WI38 (cell line): ENCODE data around the gene ATAD3A.
"Not testable (repeated sequence)": the region's sequence is repeated elsewhere in the genome, so short reads cannot be mapped to it uniquely, and the experiment has no call there.

Experiments
- H3K4me3 ChIP-seq: 2 replicates; pipeline ENCODE4 v1.5.1; 2011; ENCODE audit warnings: low read depth, mild to moderate bottlenecking, control low read depth, low read length
- TF ChIP-seq, protein P1 (sequence below): IDR thresholded peaks from 2 replicates; pipeline ENCODE4 v1.5.1; 2012; ENCODE audit warnings: low read depth, mild to moderate bottlenecking, control low read depth, low read length

Gene ATAD3A

DNA sequence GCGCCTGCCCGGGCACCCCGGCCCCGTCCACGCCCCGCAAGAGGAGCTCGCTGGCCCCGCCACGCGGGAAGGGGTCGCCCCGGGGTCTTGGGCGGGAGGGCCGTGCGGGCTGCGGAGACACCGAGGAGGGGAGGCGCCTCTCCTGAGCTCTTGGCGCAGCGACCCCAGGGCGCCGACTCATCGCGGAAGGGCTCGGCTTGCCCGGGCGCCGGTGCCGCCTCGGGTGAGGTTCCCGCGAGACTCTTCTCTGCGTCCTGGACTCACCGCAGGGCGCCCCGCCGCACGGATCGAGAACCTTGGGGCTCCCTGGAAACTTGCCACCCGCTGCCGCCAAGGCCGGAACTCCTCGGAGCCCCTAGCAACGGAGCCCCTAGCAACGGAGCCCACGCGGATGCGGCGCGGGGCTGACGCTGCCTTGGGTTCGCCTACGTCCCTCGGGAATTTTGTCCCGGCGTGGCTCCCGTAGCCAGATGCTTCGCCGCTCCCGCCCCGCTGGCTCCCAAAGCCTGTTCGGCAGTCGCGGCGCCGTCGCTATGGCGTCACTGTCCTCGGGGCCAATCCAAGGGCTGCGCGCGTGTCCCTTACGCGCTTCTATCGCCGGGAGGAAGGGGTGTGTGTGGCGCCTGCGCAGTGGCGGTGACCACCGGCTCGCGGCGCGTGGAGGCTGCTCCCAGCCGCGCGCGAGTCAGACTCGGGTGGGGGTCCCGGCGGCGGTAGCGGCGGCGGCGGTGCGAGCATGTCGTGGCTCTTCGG, at the start of gene ATAD3A:
ATAD3A (plus strand) TSS at position 630 of the 753 bp plus-strand sequence; CDS start at position 737, 107 bp downstream.
- H3K4me3 ChIP-seq = peak within 1 kb of the TSS; percentile 66
- TF ChIP-seq, protein P1, sequence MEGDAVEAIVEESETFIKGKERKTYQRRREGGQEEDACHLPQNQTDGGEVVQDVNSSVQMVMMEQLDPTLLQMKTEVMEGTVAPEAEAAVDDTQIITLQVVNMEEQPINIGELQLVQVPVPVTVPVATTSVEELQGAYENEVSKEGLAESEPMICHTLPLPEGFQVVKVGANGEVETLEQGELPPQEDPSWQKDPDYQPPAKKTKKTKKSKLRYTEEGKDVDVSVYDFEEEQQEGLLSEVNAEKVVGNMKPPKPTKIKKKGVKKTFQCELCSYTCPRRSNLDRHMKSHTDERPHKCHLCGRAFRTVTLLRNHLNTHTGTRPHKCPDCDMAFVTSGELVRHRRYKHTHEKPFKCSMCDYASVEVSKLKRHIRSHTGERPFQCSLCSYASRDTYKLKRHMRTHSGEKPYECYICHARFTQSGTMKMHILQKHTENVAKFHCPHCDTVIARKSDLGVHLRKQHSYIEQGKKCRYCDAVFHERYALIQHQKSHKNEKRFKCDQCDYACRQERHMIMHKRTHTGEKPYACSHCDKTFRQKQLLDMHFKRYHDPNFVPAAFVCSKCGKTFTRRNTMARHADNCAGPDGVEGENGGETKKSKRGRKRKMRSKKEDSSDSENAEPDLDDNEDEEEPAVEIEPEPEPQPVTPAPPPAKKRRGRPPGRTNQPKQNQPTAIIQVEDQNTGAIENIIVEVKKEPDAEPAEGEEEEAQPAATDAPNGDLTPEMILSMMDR = no peak

DNA sequence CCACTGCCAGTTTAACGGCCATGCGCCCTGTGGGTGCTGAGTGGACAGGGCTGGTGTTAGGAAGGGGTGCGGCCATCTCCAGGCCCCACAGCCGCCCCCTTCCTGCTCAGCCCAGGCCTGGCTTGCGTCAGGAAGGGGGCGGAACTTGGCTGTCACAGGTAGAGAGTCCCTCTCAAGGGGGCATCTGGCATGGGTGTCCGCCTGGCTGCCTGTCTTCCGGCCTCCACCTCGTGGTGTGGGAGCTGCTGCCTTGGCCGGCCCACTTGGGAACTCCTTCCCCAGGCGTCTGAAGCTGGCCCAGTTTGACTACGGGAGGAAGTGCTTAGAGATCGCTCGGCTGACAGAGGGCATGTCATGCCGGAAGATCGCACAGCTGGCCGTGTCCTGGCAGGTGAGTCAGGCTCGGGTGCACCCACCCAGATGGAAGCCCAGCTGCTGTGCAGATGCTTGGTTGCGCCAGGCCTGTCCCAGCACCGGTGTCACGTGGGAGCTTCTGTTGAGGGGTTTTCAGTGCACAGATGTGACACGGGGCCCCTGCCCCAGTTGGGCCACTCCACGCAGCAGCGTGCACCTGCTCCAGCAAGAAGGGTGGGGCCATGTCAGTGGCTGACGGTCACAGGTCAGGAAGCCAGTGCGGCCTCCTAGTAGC, 49.5 kb upstream of the ATAD3A start:
- TF ChIP-seq, protein P1 = no peak
- H3K4me3 ChIP-seq = no peak overlapping the region

DNA sequence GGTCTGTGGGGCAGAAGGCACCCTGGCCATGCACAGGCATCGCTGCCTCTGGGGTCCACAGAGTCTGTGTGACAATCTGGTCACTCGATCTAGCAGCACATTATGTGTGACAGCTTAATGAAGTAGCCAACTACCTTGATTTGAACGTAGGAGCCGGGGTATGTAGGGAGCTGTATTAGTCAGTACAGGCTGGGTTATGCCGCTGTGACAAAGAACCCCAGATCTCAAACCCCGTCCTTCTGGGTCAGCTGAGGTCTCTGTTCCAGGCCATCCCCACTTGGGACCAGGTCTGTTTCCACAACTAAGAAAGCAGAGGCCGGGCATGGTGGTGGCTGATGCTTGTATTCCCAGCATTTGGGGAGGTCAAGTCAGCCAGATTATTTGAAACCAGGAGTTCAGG, 48.6 kb upstream of the ATAD3A start:
- TF ChIP-seq, protein P1 = no peak
- H3K4me3 ChIP-seq = no peak overlapping the region

DNA sequence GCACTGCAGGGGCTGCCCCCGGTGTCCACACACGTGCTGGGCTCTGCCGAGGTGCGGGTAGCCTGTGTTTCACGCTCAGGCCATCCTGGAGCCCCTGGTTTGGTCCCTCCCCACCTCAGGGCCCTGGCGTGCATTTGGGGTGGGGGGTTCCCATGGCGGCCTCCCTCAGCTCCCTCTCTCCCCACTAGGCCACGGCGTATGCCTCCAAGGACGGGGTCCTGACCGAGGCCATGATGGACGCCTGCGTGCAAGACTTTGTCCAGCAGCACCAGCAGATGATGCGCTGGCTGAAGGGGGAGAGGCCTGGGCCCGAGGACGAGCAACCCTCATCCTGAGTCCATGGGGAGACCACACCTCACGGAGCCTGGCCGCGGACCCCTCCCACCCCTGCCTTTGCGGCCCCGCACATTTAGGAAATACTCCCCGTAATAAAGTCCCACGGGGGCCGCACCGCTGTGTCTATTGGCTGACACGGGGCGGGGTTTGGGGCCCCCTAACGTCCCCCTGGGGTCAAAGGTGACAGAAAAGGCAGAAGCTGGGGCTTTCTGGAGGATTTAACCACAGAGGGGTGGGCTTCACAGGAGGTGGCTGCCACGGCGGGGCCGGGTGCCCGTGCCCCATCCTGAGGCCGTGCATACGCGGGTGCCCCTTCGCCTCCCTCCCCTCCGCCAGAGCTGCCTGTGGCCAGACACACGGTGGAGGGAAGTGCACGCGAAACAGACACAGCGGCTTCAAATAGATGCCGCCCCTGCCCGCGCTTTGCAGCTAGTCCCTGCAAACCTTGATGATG, 43.6 kb upstream of the ATAD3A start:
- H3K4me3 ChIP-seq = not testable (repeated sequence)

DNA sequence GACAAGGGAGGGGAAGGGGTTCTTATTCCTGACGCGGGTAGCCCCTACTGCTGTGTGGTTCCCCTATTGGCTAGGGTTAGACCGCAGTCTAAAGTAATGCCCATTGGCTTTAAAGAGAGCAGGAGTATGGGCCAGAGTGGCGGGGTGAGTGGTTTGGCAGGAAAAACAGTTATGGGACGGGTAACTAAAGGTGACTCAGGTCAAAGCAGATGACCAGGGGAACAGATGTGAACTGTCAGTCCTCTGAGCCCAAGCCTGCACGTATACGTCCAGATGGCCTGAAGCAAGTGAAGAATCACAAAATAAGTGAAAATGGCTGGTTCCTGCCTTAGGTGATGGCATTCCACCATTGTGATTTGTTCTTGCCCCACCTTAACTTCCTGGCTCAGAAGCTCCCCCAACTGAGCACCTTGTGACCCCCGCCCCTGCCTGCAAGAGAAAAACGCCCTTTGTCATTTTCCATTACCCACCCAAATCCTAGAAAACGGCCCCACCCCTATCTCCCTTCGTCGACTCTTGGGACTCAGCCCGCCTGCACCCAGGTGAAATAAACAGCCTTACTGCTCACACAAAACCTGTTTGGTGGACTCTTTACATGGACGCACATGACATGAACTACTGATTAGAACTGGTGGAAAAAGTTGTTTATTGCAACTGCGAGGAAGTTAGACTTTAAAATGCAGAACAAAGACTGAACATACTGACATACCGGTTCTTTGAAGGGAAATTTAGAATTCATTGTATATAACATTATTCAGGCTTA, 41.2 kb upstream of the ATAD3A start:
- TF ChIP-seq, protein P1 = no peak
- peak overlapping the region; percentile 67 for H3K4me3 ChIP-seq

DNA sequence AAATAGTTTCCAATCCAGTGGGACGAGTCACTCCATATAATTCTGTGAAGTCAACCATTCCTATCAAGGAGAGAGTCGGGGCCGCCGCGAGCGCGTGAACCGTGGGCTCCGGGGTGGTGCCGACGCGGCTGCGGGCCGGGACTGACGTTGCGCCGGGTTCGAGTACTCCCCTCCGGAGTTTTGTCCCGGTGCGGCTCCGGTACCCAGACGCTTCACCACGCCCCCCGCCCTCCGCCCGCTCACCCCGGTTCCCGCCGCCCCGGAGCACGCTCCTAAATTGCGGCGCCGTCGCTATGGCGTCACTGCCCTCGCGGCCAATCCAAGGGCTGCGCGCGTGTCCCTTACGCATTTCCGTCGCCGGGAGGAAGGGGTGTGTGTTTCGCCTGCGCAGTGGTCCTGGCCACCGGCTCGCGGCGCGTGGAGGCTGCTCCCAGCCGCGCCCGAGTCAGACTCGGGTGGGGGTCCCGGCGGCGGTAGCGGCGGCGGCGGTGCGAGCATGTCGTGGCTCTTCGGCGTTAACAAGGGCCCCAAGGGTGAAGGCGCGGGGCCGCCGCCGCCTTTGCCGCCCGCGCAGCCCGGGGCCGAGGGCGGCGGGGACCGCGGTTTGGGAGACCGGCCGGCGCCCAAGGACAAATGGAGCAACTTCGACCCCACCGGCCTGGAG, 40.4 kb upstream of the ATAD3A start, which contains the start of gene ATAD3B:
ATAD3B (plus strand) TSS at position 377 of the 664 bp plus-strand sequence; CDS start at position 497, 120 bp downstream.
- TF ChIP-seq, protein P1 = no peak
- H3K4me3 ChIP-seq = peak within 1 kb of the TSS; percentile 67

DNA sequence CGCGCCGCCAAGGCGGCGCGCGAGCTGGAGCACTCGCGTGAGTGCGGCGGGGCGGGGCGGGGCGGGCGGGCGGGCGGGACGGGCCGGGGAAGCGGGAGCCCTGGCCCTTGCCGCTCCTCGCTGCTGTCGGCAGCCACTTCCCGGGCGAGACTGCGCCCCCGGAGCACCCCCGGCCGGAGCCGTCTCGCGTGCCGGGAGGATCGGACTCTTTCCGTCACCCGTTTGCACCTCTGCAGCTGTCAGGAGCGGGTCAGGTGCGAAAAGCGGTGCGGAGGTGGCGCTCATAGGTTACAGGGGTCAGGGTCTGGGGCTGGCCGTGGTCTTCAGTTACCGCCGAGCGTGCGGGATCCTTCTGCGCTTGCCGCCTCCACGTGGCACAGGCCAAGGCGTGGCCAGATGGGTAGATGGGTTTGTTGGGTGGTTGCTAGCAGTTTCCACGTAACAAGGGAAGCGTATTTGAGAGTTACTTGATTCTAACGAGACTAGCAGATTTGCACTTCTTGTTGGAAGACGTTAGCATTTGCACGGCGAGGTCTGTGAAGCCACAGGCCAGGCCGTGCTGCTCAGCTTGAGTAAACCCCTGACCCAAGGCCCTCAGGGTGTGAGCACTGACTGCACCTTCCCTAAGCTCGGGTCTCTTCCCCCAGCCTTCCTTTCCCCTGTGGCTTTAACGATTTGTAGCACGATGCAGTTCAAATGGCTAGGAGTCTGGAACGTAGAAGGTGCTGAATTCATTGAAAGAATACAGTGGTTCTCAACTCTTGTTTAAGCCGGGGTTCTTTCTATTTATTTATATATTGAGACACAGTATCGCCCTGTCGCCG, 39.7 kb upstream of the ATAD3A start:
- peak overlapping the region; percentile 67 for H3K4me3 ChIP-seq

DNA sequence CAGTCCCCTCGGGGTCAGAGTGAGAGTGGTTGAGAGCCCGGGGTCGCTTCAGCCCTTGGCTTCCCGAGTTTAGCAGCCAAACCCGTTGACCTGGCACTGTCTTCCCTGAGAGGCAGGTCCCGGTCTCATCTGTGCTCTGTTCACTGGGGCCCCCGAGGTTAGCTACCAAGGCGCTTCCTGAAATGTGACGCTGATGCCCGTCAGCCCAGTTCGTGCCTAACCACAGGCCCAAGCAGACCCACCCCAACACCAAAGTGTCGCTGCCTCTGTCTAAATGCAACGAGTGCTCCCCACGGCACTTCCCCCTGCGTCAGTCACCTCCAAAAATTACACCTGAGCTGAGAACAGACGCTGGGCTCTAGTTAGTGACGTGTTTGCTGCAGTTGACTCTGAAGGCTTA, 36.0 kb upstream of the ATAD3A start:
- H3K4me3 ChIP-seq = not testable (repeated sequence)
